GM18508 (cell line): ENCODE results near the gene FOXN3.

Experiments
- ATAC-seq: cut with Tn5 transposase; IDR thresholded peaks from one replicate; pipeline ENCODE4 v1.9.1; 2021; ENCODE audit warnings: moderate number of reproducible peaks; ENCODE audit not compliant: insufficient read depth, unreplicated experiment

FOXN3 gene

GRCh38 chr14:89417091-89417464, at the start of gene FOXN3:
Gene FOXN3, minus strand, starts transcription at chr14:89417233. Its CDS starts 4,757 bp downstream, at chr14:89412476.
- ATAC-seq = no peak

- ATAC-seq = no peak
These were observed 49.5 kb upstream of the FOXN3 start for GRCh38 chr14:89466484-89466883.

GRCh38 chr14:89465876-89466275, 48.8 kb upstream of the FOXN3 start:
- no peak for ATAC-seq

GRCh38 chr14:89461256-89461655, 44.2 kb upstream of the FOXN3 start:
- ATAC-seq = no peak

GRCh38 chr14:89458713-89459420, 41.8 kb upstream of the FOXN3 start:
- ATAC-seq = no peak

- no peak for ATAC-seq
These were observed 40.0 kb upstream of the FOXN3 start for GRCh38 chr14:89457007-89457406.

- no peak for ATAC-seq
These were observed 38.4 kb upstream of the FOXN3 start for GRCh38 chr14:89455412-89455811.

- ATAC-seq = no peak
These were observed 38.0 kb upstream of the FOXN3 start for GRCh38 chr14:89454996-89455395.

- no peak for ATAC-seq
These were observed 35.2 kb upstream of the FOXN3 start for GRCh38 chr14:89452281-89452680.

- no peak for ATAC-seq
These were observed 34.2 kb upstream of the FOXN3 start for GRCh38 chr14:89451229-89451628.

GRCh38 chr14:89447182-89447944, 30.3 kb upstream of the FOXN3 start:
- no peak for ATAC-seq

- no peak for ATAC-seq
These were observed 28.4 kb upstream of the FOXN3 start for GRCh38 chr14:89445273-89445973.

- no peak for ATAC-seq
These were observed 27.6 kb upstream of the FOXN3 start for GRCh38 chr14:89444516-89445125.

- peak; percentile 44 for ATAC-seq
These were observed 27.0 kb upstream of the FOXN3 start for GRCh38 chr14:89444044-89444443.

GRCh38 chr14:89443042-89443629, 26.1 kb upstream of the FOXN3 start:
- no peak for ATAC-seq

- no peak for ATAC-seq
These were observed 25.2 kb upstream of the FOXN3 start for GRCh38 chr14:89442280-89442679.

- no peak for ATAC-seq
These were observed 24.2 kb upstream of the FOXN3 start for GRCh38 chr14:89440986-89441909.

- no peak for ATAC-seq
These were observed 19.0 kb upstream of the FOXN3 start for GRCh38 chr14:89435892-89436656.

- no peak for ATAC-seq
These were observed 18.5 kb upstream of the FOXN3 start for GRCh38 chr14:89435492-89435891.
